ENCODE data around the gene ZFYVE21. TPM values are rescaled to one million over a fixed set of nuclear protein-coding genes. Genes with fewer than 3 reads are reported as not detected.

The ZFYVE21 gene
- total RNA-seq, 5 donors from 2014 or later (not counting 1 experiment from before 2014, with no cell fraction given): 8.8 to 22.8 (median 22.1) TPM

DNA sequence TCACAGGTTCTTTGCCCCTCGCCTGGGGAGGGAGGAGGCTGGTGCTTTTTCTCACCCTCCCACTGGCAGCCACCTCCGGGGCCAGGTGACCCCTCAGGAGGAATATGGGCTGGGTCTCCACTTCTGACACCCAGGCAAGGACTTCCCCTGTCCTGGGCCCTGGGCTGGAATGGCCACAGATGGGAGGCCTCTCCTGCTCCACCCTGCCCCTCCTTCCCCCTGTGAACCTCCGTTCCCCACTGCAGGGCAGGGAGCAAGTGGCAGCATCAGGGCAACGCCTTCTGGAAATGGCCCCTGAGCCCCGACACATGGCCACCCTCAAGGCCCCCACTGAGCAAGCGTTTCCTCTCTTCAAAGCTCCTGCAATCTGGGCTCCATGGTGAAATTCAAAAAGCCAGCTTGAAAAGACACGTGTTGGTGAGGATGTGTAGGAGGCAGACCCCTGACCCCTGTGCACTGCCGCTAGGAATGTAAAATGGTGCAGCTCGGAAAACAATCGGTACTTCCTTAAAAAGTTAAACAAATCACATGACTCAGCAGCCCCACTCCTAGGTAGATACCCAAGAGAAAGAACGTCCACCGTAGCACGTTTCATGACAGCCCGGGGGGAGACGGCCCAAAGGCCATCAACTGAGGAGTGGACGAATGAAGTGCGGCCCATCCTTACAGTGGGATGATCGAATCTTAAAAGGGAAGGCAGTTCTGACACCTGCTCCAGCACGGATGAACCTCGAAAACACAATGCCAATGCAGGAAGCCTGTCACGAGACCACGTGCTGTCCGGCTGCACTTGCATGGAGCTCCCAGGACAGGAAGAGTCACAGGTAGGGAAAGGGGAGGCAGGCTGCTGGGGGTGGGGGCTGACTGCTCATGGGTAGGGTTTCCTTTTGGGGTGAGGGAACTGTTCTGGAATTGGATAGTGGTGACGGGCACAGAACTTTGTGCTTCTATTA lies 11.9 kb upstream of the ZFYVE21 start:
- no peak overlapping the region for H3K4me3 ChIP-seq (ENCODE audit: control insufficient read depth in 1 of 2, extremely low read depth in 1 of 2, low read length in 1 of 2)
- H3K4me1 ChIP-seq (ENCODE audit: control insufficient read depth in 1 of 2, extremely low read depth in 1 of 2, insufficient read depth in 2 of 2, low read length in 2 of 2): peaks cover 0 to 2% of the 10 kb centered on the region in 2 experiments
- POLR2A ChIA-PET: no interaction called here
- Mint-ChIP-seq H3K36me3 (peaks cover 14% of the 10 kb centered on the region), H3K4me1 (no peaks in the 10 kb centered on the region), H3K27me3 (no peaks in the 10 kb centered on the region), H3K27ac (peak overlapping the region; percentile 1 to 37), H3K9me3 (no peaks in the 10 kb centered on the region), H3K4me3 (no peak overlapping the region)
- no peaks in the 10 kb centered on the region for H3K9me3 ChIP-seq
- H3K27me3 ChIP-seq (replicated peaks in 1 of 2; ENCODE audit: control insufficient read depth in 2 of 2, extremely low read depth in 1 of 2, insufficient read depth in 2 of 2, low read length in 1 of 2): no peaks in the 10 kb centered on the region
- no peak overlapping the region for H3K27ac ChIP-seq (ENCODE audit: low read length)
- peaks cover 25 to 38% of the 10 kb centered on the region in 2 donors for H3K36me3 ChIP-seq (ENCODE audit: control insufficient read depth in 2 of 2, extremely low read depth in 1 of 2, insufficient read depth in 1 of 2, low read length in 1 of 2)
- CTCF ChIA-PET: interaction anchor here in 1 of 2 donors (0.6 kb wide), 1 partner anchor 23 kb away, joined by 3 read pairs; no protein-coding TSS in a partner anchor
- no peak for ATAC-seq (replicated peaks in 1 of 4)
- WGBS (ENCODE audit: insufficient coverage): 95% methylated on average over 13 of the region's 24 CpGs
- DNase-seq: no peak

- Histone ChIP-seq H3K36me3 (ENCODE audit: control insufficient read depth in 2 of 2, extremely low read depth in 1 of 2, insufficient read depth in 1 of 2, low read length in 1 of 2) (peaks cover 25 to 34% of the 10 kb centered on the region in 2 donors), H3K27ac (ENCODE audit: low read length) (no peak overlapping the region), H3K4me3 (ENCODE audit: control insufficient read depth in 1 of 2, extremely low read depth in 1 of 2, low read length in 1 of 2) (no peak overlapping the region), H3K4me1 (ENCODE audit: control insufficient read depth in 1 of 2, extremely low read depth in 1 of 2, insufficient read depth in 2 of 2, low read length in 2 of 2) (no peaks in the 10 kb centered on the region), H3K9me3 (no peaks in the 10 kb centered on the region), H3K27me3 (replicated peaks in 1 of 2; ENCODE audit: control insufficient read depth in 2 of 2, extremely low read depth in 1 of 2, insufficient read depth in 2 of 2, low read length in 1 of 2) (no peaks in the 10 kb centered on the region)
- Mint-ChIP-seq H3K27ac (no peak overlapping the region), H3K9me3 (no peaks in the 10 kb centered on the region), H3K4me1 (peaks cover 0 to 2% (median 0%) of the 10 kb centered on the region in 3 donors), H3K27me3 (no peaks in the 10 kb centered on the region), H3K36me3 (peaks cover 14% of the 10 kb centered on the region), H3K4me3 (no peak overlapping the region)
- 73% methylated on average over 10 of the region's 13 CpGs for WGBS (ENCODE audit: insufficient coverage)
- no peak for ATAC-seq (replicated peaks in 1 of 4)
- ChIA-PET POLR2A (no interaction called here), CTCF (no interaction called here)
- no peak for DNase-seq
Observed at GRCh38 chr14:103704708-103705107, 10.9 kb upstream of the ZFYVE21 start.

- Mint-ChIP-seq H3K4me1 (peaks cover 0 to 2% (median 0%) of the 10 kb centered on the region in 3 donors), H3K27me3 (no peaks in the 10 kb centered on the region), H3K36me3 (peaks cover 14% of the 10 kb centered on the region), H3K4me3 (no peak overlapping the region), H3K27ac (no peak overlapping the region), H3K9me3 (no peaks in the 10 kb centered on the region)
- ATAC-seq (replicated peaks in 1 of 4): no peak
- Histone ChIP-seq H3K4me3 (ENCODE audit: control insufficient read depth in 1 of 2, extremely low read depth in 1 of 2, low read length in 1 of 2) (no peak overlapping the region), H3K27me3 (replicated peaks in 1 of 2; ENCODE audit: control insufficient read depth in 2 of 2, extremely low read depth in 1 of 2, insufficient read depth in 2 of 2, low read length in 1 of 2) (no peaks in the 10 kb centered on the region), H3K4me1 (ENCODE audit: control insufficient read depth in 1 of 2, extremely low read depth in 1 of 2, insufficient read depth in 2 of 2, low read length in 2 of 2) (no peaks in the 10 kb centered on the region), H3K9me3 (no peaks in the 10 kb centered on the region), H3K36me3 (ENCODE audit: control insufficient read depth in 2 of 2, extremely low read depth in 1 of 2, insufficient read depth in 1 of 2, low read length in 1 of 2) (peaks cover 25 to 33% of the 10 kb centered on the region in 2 donors), H3K27ac (ENCODE audit: low read length) (no peak overlapping the region)
- no peak for DNase-seq
- POLR2A ChIA-PET: no interaction called here
- CTCF ChIA-PET: no interaction called here
- WGBS (ENCODE audit: insufficient coverage): 91% methylated on average over 13 of the region's 15 CpGs
Observed at GRCh38 chr14:103705118-103705503, 10.5 kb upstream of the ZFYVE21 start.

GRCh38 chr14:103705504-103706284 lies 9.9 kb upstream of the ZFYVE21 start:
- ATAC-seq (replicated peaks in 1 of 4) (no peak), DNase-seq (no peak)
- H3K36me3 Mint-ChIP-seq: peaks cover 14% of the 10 kb centered on the region
- H3K27ac ChIP-seq (ENCODE audit: low read length): no peak overlapping the region
- peaks cover 25 to 31% of the 10 kb centered on the region in 2 donors for H3K36me3 ChIP-seq (ENCODE audit: control insufficient read depth in 2 of 2, extremely low read depth in 1 of 2, insufficient read depth in 1 of 2, low read length in 1 of 2)
- H3K4me3 ChIP-seq (ENCODE audit: control insufficient read depth in 1 of 2, extremely low read depth in 1 of 2, low read length in 1 of 2): no peak overlapping the region
- ChIA-PET CTCF (interaction anchor here in 1 of 2 donors (0.6 kb wide), 1 partner anchor 95 kb away, joined by 3 read pairs; no protein-coding TSS in a partner anchor), POLR2A (no interaction called here)
- H3K4me1 ChIP-seq (ENCODE audit: control insufficient read depth in 1 of 2, extremely low read depth in 1 of 2, insufficient read depth in 2 of 2, low read length in 2 of 2): no peaks in the 10 kb centered on the region
- H3K4me3 Mint-ChIP-seq: no peak overlapping the region
- no peak overlapping the region for H3K27ac Mint-ChIP-seq
- peaks cover 0 to 2% (median 0%) of the 10 kb centered on the region in 3 donors for H3K4me1 Mint-ChIP-seq
- H3K27me3 Mint-ChIP-seq: no peaks in the 10 kb centered on the region
- H3K9me3 ChIP-seq: no peaks in the 10 kb centered on the region
- no peaks in the 10 kb centered on the region for H3K27me3 ChIP-seq (replicated peaks in 1 of 2; ENCODE audit: control insufficient read depth in 2 of 2, extremely low read depth in 1 of 2, insufficient read depth in 2 of 2, low read length in 1 of 2)
- no peaks in the 10 kb centered on the region for H3K9me3 Mint-ChIP-seq
- 91% methylated on average over 23 of the region's 28 CpGs for WGBS (ENCODE audit: insufficient coverage)

GRCh38 chr14:103706551-103707328 lies 8.9 kb upstream of the ZFYVE21 start:
- ATAC-seq (replicated peaks in 1 of 4): no peak
- Histone ChIP-seq H3K4me1 (ENCODE audit: control insufficient read depth in 1 of 2, extremely low read depth in 1 of 2, insufficient read depth in 2 of 2, low read length in 2 of 2) (peaks cover 0 to 5% of the 10 kb centered on the region in 2 experiments), H3K36me3 (ENCODE audit: control insufficient read depth in 2 of 2, extremely low read depth in 1 of 2, insufficient read depth in 1 of 2, low read length in 1 of 2) (peaks cover 20 to 26% of the 10 kb centered on the region in 2 donors), H3K9me3 (no peaks in the 10 kb centered on the region), H3K27me3 (replicated peaks in 1 of 2; ENCODE audit: control insufficient read depth in 2 of 2, extremely low read depth in 1 of 2, insufficient read depth in 2 of 2, low read length in 1 of 2) (no peaks in the 10 kb centered on the region), H3K4me3 (ENCODE audit: control insufficient read depth in 1 of 2, extremely low read depth in 1 of 2, low read length in 1 of 2) (no peak overlapping the region), H3K27ac (ENCODE audit: low read length) (no peak overlapping the region)
- no peak overlapping the region for H3K27ac Mint-ChIP-seq
- H3K9me3 Mint-ChIP-seq: no peaks in the 10 kb centered on the region
- ChIA-PET POLR2A (no interaction called here), CTCF (interaction anchor here in 1 of 2 donors (0.6 kb wide), 1 partner anchor 96 kb away, joined by 3 read pairs; no protein-coding TSS in a partner anchor)
- no peak for DNase-seq
- 96% methylated on average over 36 of the region's 41 CpGs for WGBS (ENCODE audit: insufficient coverage)
- H3K36me3 Mint-ChIP-seq: peaks cover 14% of the 10 kb centered on the region
- H3K4me1 Mint-ChIP-seq: peaks cover 0 to 10% (median 3%) of the 10 kb centered on the region in 3 donors
- H3K4me3 Mint-ChIP-seq: no peak overlapping the region
- no peaks in the 10 kb centered on the region for H3K27me3 Mint-ChIP-seq

Data from T-cell (primary cell).